Activated T-cell treated with anti-CD3 and anti-CD28 coated beads, Interleukin-2, amount 50 U/mL, for 1 hour (primary cell): ENCODE measurements around the gene SMG1.
"Not testable (repeated sequence)": the region's sequence is repeated elsewhere in the genome, so short reads cannot be mapped to it uniquely, and the experiment has no call there.

Source experiments
- DNase-seq: peaks from one replicate; pipeline ENCODE4 v3.0.0-alpha.2; 2020

SMG1 gene

DNA sequence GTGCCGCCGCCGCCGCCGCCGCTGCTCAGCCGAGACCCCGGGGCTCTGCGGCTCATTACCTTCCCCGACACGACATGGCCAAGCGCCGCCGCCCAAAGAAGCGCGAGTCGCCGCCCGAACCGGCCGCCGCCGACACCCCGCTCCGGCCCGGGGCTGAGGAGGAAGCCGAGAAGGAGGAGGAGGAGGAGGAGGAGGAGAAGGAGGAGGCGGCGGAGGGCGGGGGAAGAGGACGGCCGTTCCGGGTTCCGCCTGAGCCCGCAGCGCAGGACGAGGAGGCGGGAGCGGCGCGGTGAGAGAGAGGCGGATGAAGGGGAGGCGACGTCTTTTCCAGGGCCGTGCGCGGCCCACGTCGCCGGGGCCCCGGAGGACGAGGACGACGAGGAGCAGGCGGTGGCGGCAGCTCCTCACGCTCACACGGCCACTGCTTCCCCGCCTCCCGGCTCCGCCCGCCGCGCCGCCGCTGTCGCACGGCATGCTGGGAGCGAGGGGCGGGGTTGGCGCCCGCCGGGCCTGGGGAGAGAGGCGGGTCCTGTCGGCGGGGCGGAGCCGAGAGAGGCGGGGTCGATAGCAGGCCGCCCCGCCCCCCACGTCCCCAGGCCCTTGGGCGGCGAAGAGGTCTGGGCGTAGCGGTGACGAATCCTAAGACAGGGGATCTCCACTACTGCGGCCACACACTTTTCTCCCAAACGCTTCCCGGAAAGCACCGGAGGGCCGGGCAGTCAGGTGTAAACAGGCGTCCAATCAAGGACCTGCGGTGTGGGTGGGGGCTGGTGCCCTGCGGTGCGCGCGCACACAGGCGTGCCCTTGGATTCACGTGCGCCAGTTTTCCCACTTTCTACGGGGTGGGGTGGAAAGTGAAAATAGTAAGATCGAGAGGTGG lies at the start of gene SMG1:
Gene SMG1 (minus strand): TSS at position 423 of the 880 bp plus-strand sequence. CDS start 367 bp downstream, at position 56.
- DNase-seq: peak; percentile 95

DNA sequence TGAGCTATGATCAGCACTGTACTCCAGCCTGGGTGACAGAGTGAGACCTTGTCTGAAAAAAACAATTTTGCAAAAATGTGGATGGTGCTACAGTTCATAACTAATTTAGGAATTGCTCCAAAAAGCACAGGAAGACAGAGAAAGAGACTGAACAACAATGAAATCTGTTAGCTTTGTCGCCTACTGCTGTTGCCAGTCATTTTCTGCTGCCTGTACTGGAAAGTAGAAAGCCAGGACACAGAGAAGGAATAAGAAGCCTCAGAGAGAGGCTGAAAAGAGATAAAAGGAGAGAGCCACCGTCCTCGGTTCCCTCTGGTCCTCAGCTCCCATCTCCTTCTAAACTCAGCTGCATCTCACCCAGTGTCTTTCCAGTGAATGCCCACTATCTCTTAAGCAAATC lies 48.9 kb upstream of the SMG1 start:
- no peak for DNase-seq

DNA sequence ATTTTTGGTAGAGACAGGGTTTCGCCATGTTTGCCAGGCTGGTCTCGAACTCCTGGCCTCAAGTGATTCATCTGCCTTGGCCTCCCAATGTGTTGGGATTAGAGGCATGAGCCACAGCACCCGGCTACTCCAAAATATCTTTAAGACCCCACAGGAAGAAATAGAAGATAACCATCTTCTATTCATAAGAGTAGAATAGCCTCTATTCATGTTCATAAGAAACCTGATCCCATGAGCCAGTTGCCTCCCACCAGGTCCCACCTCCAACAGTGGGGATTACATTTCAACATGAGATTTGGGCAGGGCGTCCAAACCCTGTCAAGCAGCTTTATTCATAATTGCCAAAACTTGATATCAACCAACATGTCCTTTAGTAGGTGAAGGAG lies 43.6 kb upstream of the SMG1 start:
- DNase-seq: no peak

DNA sequence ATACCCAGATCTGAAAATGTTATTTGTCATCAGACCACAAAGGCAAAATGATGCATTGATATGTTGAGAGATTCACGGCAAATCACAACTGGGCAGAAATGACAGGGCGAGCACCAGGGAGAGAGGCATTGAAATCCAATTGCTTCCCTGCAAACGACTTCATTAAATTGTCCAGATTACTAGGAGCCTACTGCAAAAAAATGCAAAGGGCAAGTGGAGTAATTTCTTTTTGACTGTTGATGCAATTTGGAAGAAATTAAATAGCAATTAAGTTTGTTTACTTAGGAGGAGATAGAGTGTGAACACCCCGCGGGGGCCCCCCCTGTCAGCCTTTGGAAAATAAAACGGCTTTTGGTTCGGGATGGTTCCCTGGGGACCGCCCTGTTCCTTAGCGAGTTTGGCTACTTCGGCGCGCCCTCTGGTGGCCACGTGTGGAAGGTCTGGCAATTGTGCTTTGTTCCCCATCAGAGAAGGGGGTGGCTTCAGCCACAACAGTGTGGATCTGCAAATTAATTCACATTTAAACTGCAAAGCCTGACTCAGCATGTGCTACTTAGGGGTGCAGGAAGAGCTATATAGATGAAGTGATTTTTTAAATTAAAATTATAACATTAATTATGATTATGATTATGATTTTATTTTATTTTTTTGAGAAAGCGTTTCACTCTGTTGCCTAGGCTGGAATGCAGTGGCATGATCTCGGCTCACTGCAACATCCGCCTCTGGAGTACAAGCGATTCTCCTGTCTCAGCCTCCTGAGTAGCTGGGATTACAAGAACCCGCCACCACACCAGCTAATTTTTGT lies 43.0 kb upstream of the SMG1 start:
- DNase-seq: peak; percentile 81

DNA sequence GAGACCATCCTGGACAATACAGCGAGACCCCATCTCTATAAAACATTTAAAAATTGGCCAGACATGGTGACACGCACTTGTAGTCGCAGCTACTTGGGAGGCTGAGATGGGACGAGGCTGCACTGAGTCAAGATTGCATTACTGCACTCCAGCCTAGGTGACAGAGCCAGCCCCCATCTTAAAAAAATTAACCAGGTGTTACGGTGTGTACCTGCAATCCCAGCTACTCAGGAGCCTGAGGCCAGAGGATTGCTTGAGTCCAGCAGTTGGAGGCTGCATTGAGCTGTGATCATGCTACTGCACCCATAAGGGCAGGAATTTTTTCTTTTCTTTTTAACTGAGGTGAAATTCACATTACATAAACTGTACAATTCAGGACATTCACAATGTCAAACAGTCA lies 40.6 kb upstream of the SMG1 start:
- no peak for DNase-seq

DNA sequence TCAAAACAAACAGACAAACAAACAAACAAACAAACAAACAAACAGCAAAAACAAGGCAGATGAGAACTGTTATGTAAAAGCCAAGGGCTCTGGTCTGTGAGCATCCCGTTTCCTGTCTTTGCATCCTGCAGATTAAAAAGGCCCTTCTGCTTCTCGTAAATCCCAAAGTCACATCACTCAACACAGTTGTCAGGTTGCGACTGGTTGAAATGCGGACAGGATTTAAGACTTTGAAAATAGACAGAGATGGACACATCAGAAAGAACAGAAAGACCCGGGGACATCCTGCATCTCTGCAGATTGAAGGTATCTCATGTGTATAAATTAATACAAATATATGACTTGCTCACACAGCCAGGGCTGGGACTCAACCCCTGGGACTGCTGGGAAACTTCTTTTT lies 39.3 kb upstream of the SMG1 start:
- DNase-seq: no peak

DNA sequence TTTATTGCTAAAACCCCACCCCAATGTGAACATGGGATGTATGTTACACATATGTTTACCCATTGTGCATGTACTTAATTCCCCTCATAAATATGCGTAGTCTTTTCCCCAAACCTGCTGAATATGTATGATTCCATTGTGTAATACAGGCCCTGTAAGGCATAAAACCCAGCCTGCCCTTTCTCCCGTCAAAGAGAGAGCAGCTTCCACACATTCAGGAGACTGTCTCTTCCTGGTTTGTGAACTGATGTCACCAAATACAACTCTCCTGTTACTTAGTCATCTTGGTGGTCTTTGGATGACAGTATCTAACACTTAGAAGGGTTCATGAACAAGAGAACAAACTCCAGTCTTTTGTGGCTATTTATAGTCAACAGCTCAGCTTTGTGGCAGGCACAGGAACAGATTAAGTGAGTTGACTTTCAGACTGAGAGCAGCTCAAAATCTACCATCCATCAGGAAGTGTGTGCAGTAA lies 32.9 kb upstream of the SMG1 start:
- DNase-seq: no peak

DNA sequence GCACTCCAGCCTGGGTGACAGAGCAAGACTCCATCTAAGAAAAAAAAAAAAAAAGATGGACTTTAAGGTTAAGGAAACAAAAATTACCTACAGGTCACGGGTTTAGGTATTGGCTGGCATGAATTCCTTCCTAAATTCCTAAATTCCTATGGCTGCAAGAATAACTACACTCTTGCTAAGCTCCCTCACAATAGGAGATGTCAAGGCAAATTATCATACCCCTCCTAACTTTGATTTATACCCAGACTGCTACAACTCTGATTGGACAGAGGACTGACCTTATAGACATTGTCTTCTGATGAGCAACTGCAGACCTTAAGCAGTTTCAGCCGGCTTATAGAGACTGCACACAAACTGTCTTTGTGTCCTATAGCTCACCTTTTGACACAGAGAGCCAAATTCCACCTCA lies 32.4 kb upstream of the SMG1 start:
- no peak for DNase-seq

DNA sequence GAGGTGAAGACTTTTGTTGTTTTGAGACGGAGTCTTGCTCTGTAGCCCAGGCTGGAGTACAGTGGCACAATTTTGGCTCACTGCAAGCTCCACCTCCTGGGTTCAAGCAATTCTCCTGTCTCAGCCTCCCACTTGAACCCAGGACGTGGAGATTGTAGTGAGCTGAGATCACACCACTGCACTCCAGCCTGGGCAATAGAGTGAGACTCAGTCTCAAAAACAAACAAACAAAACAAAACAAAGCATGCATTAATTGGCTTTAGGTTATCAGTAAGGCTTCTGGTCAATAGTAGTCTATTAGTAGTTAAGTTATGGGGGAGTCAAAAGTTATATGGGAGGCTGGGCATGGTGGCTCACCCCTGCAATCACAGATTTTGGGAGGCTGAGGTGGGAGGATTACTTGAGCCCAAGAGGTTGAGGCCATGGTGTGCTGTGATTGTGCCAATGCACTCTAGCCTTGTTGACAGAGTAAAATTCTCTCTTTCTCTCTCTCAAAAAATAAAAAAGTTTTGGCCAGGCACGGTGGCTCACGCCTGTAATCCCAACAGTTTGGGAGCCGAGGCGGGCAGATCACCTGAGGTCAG lies 30.5 kb upstream of the SMG1 start:
- not testable (repeated sequence) for DNase-seq

DNA sequence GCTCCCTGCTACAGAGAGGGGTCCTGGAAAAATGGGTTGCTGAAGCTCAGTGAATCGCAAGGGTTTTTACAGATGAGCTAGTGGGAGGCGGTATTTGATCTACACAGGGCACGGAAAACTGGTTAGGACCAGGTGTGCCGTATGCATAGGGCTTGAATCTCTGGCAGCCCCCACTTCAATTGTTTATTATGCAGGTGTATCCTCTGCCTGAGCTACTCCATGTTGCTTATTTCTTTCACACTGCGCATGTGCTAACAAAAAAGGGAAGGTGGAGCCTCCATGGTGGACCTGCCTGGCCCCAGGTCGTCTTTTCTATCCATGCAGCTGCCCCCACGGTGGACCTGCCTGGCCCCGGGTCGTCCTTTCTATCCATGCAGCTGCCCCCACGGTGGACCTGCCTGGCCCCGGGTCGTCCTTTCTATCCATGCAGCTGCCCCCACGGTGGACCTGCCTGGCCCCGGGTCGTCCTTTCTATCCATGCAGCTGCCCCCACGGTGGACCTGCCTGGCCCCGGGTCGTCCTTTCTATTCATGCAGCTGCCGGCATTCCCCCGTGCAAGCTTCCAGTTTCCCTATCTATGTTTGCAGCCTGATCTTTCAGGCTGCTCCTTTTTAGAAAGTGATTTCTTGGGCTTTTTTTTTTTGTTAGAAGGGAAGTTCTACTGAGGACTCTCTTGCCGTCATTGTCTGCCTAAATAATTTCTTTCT lies 29.8 kb upstream of the SMG1 start:
- DNase-seq: peak; percentile 31

DNA sequence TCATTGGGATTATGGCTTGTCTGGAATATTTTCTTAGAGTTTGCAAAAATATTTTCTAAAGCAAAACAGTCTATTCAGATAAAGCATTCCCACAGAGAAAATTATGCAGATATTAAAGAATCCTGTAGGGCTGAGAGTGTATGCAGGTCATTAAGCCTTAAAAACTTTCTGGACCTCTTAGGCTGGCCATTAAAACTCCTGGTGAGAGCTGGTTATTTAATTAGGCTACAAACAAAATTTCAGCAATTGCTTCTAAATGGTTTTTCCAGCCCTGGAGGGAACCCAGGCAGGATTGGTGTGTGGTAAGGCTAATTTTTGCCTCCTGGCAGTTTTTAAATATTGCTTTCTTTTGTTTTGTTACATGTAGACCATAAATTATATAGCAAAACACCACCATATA lies 27.3 kb upstream of the SMG1 start:
- no peak for DNase-seq

DNA sequence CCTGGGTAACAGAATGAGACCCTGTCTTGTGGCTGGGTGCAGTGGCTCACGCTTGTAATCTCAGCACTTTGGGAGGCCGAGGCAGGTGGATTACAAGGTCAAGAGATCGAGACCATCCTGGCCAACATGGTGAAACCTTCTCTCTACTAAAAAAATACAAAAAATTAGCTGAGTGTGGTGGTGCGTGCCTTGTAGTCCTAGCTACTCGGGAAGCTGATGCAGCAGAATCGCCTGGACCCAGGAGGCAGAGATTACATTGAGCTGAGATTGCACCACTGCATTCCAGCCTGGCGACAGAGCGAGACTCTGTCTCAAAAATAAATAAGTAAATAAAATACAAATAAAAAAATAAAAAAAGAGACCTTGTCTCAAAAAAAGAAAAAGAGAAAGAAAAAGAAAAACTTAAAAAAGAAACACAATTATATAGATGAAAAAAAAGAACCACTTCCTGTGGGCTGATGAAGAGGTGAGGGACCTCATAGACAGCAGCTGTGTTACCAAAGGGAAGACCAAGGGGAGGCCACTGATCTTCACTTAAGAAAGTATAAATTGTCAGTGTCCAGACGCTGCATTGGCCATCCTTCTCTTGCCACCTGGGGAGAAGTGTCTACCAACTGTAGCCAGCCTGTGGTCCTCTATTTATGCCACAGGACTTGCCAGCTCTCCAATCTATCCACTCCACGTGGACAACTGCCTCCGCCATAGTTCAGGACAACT lies 24.4 kb upstream of the SMG1 start:
- DNase-seq: no peak

DNA sequence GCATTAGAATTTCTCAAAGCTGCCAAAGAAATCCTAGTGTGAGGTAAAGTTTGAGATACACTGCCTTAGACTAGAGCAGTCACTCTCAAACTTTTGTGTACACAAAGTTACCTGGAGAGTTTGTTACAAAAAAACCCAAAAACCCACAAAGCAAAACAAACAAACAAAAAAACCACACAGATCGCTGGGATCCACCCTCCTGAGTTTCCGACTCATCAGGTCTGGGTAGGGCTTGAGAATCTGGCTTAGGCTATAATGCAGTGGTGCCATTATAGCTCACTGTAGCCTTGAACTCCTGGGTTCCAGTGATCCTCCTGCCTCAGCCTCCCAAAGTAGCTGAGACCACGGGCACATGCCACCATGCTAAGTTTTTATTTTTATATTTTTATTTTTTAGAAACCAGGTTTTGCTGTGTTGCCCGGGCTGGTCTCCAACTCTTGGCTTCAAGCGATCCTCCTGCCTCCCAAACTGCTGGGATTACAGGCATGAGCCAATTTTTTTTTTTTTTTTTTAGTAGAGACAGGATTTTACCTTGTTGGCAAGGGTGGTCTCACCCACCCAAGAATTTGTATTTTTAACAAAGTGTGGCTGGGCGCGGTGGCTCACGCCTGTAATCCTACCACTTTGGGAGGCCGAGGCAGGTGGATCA lies 22.3 kb upstream of the SMG1 start:
- no peak for DNase-seq

DNA sequence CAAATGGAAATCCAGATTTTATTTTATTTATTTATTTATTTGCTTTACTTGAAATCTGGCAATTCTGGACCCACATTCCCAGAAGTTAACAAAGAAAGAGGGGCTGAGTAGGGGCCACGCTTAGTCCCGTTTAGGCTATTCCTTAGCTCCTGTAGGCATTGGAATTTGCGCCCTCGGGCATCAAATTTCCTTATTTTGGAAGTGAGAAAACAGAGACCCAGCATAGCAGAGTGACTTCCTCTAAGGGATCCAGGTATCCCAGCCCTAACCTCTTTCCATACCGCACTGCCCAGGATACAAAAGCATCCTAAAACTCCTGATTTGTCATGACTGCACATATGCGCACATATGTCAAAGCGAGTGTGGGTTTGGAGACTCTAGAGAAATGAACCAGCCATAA lies 19.0 kb upstream of the SMG1 start:
- DNase-seq: no peak

DNA sequence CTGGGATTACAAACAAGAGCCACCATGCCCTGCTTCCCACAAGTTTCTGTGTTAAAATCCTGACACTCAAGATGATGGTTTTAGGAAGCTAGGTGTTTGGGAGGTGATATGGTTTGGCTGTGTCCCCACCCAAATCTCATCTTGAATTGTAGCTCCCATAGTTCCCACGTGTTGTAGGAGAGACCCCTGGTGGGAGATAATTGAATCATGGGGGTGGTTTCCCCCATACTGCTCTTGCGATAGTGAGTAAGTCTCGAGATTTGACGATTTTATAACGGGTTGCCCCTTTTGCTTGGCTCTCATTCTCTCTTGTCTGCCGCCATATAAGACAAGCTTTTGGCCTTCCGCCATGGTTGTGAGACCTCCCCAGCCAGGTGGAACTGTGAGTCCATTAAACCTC lies 17.2 kb upstream of the SMG1 start:
- no peak for DNase-seq

DNA sequence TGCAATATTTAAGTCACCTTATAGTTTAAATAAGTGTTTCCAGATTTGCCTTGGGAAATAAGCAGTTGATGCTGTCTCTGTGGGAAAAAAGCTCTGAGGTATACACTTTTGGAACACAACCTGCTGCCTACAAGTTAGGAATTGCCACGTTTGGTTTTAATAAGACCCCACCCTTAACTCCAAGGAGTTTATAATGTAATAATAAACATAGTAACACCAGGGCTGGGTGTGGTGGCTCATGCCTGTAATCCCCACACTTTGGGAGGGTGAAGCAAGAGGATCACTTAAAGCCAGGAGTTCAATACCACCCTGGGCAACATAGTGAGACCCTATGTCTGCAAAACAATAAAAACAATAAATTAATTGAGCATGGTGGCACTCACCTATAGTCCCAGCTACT lies 15.9 kb upstream of the SMG1 start:
- no peak for DNase-seq

DNA sequence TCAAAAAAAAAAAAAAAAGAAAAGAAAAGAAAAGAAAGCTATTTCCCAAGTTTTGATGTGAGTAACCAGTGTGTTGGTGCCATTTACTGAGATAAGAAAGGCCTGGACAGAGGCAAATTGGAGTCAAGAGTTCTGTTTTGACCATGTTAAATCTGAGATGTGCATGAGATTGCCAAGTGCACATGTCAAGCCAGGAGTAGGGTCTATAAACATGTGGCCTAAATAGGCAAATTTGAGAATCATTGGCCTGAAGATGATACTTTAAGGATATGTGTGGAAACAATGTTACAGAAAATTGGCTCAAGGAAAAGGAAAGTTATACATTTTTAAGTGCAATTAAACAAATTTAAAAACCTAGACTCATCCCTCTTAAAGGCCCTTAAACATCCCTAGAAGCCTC lies 15.3 kb upstream of the SMG1 start:
- no peak for DNase-seq

DNA sequence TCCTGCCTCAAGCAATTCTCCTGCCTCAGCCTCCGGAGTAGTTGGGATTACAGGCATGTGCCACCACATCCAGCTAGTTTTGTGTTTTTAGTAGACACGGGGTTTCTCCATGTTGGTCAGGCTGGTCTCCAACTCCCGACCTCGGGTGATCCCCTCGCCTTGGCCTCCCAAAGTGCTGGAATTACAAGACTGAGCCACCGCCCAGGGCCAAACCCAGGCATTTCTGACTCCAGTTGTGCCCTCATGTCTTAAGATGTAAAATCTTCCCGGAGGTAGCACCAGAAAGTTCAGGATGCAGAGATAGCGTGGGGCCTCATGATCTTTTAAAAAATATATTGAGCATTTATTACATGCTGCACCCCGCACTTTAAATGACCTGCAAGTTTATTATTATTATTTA lies 12.8 kb upstream of the SMG1 start:
- no peak for DNase-seq

DNA sequence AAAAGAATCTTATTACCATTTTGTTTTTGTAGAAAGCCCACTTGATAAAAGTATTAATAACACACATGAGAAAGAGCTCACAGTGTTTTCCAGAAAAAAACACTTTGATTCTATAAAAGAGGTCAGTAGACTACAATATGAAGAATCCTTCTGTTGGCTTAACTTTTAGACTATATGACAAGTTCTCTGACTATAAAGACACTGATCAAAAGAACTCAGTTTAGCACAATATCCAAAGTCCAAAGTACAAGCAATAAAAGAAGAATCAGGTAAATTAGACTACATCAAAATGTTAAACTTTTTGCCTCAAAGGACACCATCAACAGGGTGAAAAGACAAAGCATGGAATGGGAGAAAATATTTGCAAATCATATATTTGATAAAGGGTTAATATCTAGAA lies 11.2 kb upstream of the SMG1 start:
- no peak for DNase-seq

DNA sequence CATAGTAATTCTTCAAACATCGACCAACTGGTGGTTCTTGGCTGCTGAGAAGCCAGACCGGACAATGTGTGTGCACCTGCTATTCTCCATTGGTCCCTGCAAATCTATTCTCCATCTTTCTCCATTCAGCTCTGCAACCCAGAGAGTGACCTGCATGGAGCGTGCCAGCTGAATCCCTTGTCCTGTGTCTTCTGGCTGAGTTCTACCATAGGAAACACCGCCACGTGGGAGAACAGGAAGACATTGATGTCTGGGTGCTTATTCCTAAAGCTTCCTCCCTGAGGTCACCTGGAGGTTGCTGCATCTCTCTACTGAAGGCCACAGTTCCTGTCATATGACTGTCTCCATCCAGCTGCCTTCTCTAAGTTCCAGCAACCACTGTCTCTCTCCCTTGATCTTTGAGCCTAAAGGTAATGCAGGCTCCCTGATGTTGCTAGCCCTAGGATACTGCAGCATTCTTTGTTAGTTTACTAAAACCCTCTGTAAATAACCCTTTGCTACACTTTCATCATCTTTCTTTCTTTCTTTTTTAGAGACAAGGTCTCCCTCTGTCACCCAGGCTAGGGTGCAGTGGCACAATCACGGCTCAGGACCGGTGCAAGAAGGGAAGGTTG lies 10.6 kb upstream of the SMG1 start:
- no peak for DNase-seq

DNA sequence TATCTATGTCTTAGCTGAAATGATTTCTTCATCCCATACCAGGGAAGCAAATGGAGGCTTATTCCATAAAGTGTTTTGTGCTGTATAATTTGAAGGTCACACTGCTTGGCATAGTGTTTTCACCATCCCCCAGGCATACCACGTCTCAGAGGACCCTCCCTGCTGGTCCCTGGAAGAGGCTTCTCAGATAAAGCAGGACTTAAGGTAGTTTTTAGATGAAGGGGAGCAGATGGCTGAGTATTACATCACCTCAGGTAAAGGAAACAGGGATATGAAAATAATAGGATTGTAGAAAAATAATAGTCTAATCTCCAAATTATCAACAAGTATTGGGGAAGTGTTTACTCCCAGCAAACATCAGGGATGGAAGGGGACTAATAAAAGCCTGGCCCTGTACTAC lies 7.3 kb upstream of the SMG1 start:
- DNase-seq: no peak
